Activated naive CD4-positive, alpha-beta T cell treated with anti-CD3 and anti-CD28 coated beads, Interleukin-2, amount 50 U/mL, for 16 hours (primary cell): ENCODE data around the gene DBX1.

Source experiments
- DNase-seq: peaks from one replicate; pipeline ENCODE4 v3.0.0-alpha.2; 2020

Gene DBX1

DNA sequence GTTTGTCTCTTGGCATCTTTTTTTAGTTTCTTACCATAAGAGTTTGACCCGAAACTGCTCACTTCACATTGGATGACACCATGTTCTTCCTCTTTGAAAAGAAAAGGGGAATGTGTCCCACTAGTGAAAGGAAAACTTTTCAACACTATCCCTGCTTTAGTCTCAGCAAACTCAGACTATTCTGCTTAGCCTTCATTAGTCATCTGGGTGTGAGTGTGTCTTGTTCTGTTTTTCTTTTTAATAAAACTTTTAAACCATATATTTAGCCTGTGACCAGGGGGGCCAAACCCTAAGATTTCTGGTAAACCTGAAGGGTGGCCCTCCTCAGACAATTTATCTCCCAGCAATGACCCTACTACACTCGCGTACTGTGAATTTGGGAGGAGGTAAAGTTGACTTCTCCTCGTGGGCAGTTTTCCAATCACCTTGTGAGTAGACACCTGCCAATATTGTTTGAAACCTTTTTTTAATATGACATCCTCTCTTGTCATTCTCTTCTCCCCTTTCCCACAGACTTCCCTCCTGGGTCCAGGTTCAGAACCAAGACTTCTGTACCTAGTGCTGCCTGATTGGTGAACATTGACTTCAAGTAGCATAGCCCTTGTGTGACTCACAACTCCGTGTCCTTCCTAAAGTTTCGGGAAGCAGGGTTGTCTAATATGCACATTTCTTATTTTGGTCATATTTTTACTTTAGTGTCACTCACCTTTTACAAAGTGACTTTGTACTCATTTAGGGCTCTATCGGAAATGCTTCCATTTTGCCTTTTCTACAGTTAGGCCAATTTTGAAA, 39.9 kb downstream of the DBX1 start:
- DNase-seq, result no peak

DNA sequence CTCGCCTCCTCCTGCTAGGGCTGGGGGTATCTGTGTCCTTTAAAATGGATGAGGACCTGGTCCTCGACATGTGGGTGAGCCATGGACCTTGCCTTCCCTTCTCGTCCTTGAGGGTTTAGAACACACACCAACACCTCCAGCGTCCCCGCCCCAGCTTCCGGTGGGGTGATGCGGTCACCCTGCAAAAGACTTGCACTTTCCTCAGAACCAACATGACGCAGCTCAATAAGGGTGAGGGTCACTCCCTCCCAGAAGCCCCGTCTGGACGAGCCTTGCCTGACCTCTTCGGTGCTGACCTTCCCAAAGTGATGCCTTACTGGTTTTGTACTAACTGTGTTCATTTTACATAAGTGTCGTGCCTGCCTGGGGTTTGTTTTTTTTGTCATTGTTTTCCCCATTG, 41.0 kb downstream of the DBX1 start:
- DNase-seq, result no peak

DNA sequence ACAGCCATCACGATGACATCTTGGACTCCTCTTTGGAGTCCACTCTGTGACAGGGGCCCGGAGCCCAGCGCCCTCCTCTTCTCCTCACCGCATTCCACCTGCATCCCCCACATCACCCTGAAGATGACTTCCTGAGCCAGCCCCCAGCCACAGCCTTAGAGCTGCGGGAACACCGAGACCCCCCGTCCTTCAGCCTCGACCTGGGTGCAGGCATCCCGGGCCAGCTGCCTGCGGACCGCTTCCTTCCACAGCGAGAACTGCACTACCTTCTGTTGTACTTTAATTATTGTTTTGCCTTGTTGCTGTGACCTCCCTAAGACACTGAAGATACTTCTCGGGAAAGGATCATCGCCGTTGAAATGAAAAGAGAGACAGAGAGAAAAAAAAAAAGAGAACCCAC, 42.1 kb downstream of the DBX1 start:
- DNase-seq, result no peak

DNA sequence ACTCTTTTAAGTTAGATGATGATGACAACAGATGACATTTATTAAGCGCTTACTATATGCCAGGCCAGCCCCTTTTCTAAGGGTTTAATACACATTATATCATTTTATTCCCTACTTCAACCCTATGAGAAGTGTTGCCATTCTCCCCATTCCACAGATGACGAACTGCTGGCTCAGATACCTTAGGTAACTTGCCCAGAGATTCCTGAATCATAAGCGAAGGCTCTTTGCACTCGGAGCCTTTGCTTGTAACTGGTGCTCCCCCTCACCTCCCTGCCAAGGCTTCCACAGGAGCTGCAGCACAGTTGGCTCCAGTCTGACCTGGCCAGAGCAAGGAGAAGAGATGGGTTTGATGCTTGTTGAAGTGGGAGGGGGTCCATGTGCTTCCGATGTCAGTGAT, 43.0 kb downstream of the DBX1 start:
- DNase-seq, result no peak

DNA sequence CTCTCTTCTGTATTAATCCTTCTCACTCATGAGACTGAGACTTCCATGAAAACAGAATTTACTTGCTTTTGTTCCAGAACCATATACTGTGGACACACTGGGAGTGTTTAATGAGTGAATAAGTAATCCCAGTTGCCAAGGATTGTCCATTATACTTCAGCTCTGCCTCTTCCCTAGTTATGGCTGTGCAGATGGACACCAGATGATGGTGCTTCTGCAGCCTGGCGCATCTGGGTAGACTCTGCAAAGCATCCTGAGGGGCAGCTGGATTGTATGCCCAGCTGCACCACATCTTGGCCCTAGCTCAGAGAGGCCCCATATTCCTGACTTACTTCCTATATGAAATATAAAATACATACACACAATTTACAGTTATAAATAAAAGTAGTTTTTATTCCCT, 43.5 kb downstream of the DBX1 start:
- DNase-seq, result no peak

DNA sequence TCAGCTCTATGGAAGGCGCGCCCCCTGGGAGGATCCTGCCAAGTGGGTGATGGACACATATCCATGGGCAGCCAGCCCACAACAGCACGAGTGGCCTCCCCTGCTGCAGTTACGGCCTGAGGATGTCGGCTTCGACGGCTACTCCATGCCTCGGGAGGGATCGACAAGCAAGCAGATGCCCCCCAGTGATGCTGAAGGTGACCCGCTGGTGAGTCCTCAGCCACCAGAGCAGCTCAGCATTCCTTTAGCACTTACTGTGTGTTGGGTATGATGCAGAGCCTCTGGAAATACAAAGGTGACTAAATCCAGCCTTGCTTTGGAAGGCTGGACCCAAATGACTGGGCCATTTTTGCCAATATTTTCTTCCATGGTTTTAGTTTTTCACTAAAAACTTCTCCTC, 45.7 kb downstream of the DBX1 start:
- DNase-seq, result no peak

DNA sequence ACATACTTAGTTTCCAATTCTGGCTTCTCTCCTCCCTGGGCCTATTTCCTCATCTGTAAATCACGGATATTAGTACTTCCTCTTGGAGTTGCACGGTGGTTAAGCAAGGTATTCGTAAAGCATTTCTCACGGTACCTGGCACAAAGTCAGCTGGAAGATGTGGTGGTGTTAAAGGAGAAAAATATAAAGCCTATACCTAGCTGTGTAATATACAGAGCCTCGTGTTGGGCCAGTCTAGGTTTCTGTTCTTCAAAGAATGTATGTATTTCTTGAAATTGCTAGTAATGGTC, 47.2 kb downstream of the DBX1 start:
- DNase-seq, result no peak

DNA sequence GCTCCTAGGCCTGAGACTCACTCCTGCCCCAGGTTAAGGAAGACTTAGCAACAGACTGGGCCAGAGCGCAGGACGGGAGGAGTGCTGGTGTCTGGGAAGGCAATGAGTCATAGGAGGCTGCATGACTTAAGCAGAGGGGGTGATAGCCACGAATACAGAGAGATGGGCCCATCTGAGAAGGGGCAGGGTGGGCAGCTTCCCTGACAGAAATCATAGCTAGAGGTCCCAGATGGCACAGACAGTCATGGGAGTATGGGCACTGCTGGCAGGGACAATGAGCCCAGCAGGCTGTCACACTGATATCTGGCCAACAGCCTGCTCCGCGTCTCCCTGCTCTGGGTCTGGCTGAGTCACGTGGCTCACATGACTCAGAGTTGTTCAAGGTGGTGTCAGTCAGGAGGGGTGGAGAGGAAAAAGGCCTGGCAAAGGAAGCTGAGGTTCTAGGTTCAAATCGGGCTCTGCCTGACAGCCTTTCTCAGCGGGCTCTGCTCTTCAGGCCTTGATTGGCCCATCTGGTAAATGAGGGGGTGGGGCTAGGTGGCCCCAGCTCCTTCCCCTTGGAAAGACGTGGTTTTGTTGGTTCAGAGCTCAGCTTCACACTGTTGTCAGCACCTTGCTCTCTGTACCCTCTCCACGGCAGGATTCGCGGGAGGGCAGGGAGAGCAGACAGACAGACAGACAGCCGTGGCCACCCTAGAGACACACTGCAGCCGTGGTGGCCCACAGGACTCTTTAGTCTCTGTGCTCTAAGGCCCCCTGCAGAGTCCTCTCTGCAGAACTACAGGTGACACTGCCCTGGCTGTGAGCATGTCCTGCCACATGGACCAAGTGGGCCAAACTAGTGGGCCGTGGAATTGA, 47.8 kb downstream of the DBX1 start:
- DNase-seq, result no peak

DNA sequence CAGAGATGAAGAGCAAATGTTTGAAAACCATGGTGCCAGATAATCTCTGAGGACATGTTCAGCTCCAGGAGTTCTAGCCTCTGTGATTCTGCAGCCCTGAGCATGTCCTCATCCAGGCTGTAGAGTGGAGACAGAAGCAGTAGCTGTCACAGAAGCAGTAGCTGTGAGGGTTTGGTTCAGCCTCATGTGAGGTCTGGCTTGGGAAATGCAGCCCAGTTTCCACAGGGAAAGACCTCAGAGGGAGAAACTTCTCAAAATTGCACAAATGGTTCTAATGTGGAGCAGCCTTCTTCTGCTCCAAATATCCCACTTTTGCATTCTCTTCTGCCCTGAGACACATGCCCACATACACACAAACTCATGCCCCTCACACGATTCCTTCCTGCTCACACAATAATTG, 48.4 kb downstream of the DBX1 start:
- no peak for DNase-seq

DNA sequence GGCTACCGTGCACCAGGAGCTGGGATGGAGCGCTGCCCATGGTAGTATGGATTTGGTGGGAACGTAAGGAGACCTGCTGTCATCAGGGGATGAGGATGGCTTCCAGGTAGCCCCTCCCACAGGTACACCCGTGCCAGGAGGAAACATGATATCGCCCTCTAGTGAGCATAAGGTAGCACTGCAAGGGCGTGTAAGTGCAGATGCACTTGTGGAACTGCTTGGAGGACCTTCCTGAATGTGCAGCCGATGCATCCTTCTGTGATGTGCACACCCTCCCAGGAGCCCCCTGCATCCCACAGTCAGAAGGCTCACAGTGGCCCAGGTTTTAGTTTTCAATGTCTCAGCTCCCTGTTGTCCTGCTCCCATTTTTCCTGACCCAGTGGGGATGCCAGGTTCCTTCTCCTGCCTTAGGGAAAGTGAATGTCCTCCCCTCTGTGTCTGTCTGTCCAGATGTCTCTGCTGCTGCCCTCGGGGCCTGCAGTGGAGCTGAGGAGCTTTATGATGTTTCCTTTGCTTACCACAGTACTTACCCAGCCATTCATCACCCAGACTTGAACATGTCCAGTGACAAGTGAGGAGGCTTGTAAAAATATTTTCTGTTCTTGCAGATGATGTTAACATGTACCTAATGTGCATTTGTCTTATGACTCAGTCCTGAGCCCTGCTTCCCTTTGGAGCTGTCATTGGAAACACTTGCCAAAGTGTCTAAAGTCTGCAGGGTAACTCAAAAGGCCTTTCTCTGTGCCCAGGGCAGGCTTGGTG, 49.2 kb downstream of the DBX1 start:
- peak; percentile 20 for DNase-seq

DNA sequence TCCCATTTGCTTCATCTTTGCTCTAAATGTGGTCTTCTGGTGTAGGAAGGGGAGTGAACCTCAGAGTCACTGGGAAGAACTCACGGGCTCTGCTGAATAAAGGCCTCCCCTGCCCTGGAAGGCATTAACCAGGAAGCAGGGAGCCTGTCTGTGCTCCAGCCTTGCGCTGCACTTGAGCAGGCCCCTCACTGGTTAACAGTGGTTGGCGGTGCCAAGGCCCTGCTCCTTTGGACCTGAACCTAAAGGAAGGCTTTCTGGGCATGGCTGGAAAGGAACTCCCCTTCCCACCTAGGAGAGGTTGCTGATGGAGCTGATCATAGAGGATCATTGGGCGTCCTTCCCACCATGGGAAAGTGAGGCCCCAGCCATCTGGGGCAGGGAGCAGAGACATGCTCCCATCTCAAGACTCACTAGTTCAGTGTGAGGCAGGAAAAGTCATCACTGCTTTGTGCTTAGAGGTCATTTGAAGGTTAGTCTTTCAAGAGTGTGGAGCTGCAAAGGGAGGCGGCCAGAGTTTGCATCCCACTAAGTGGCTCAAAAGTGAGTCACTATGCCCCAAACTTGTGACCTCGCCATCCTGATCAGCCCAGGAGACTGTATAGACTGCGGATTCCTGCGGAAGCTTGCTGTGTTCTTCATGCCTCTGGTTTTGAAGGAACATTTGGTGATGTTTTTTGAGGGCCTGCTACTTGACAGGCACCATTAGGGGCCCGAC, 50.4 kb downstream of the DBX1 start:
- no peak for DNase-seq
